Caco-2 (cell line): ENCODE measurements around the gene SERTAD2. TPM values are rescaled to one million over a fixed set of nuclear protein-coding genes. Genes with fewer than 3 reads are reported as not detected.
A peak's percentile ranks its signal among the peaks of the same experiment; 100 is the strongest.

Experiments used
- BruUV-seq: library from RNA; stranded (reverse); fragments of 400-500 nt; replicated peaks from 2 replicates; lab custom pipeline; 2021; lab: Mats Ljungman, UMichigan
- CTCF ChIA-PET: fragments of 300-600 bp; sonication (Branson Sonifier 250); formaldehyde crosslinking; loops from one replicate; lab custom pipeline; 2022; ENCODE audit warnings: antibody characterized with exemption; lab: Charles Lee
- POLR2A ChIA-PET: fragments of 300-600 bp; sonication (Branson Sonifier 250); formaldehyde crosslinking; loops from one replicate; lab custom pipeline; 2022; ENCODE audit warnings: antibody characterized with exemption; lab: Charles Lee
- DNase-seq, 2 experiments: peaks; one replicate each; pipeline versions ENCODE4 v3.0.0 to v3.0.0-alpha.2; 2020 to 2022
- H3K27me3 ChIP-seq: replicated peaks from 2 replicates; pipeline ENCODE4 v1.6.0; 2011; ENCODE audit warnings: low read length; ENCODE audit not compliant: control insufficient read depth, insufficient read depth
- H3K36me3 ChIP-seq: 2 replicates; pipeline ENCODE4 v1.5.1; 2011; ENCODE audit warnings: low read length; ENCODE audit not compliant: control insufficient read depth, insufficient read depth
- H3K4me1 ChIP-seq: fragments of 250-450 bp; sonication (Bioruptor Pico); 2 replicates; pipeline ENCODE4 v1.5.1; 2020; ENCODE audit warnings: mild to moderate bottlenecking
- H3K4me3 ChIP-seq: 2 replicates; pipeline ENCODE4 v1.5.1; 2011; ENCODE audit warnings: low read depth, mild to moderate bottlenecking, control low read depth, low read length
- H3K9me3 ChIP-seq: fragments of 250-450 bp; sonication (Bioruptor Pico); 2 replicates; pipeline ENCODE4 v1.5.1; 2020; ENCODE audit warnings: mild to moderate bottlenecking, moderate library complexity
- H3K27ac Mint-ChIP-seq: one replicate; pipeline ENCODE4 v1.8.0; 2022; ENCODE audit warnings: mixed read lengths; ENCODE audit not compliant: unreplicated experiment
- H3K27me3 Mint-ChIP-seq: one replicate; pipeline ENCODE4 v1.8.0; 2022; ENCODE audit warnings: mixed read lengths; ENCODE audit not compliant: insufficient read depth, unreplicated experiment
- H3K36me3 Mint-ChIP-seq: one replicate; pipeline ENCODE4 v1.8.0; 2022; ENCODE audit warnings: mild to moderate bottlenecking, mixed read lengths; ENCODE audit not compliant: insufficient read depth, unreplicated experiment
- H3K4me1 Mint-ChIP-seq: one replicate; pipeline ENCODE4 v1.8.0; 2022; ENCODE audit warnings: low read depth, mixed read lengths; ENCODE audit not compliant: unreplicated experiment
- H3K4me3 Mint-ChIP-seq: one replicate; pipeline ENCODE4 v1.8.0; 2022; ENCODE audit warnings: mild to moderate bottlenecking, moderate library complexity, mixed read lengths; ENCODE audit not compliant: unreplicated experiment
- H3K9me3 Mint-ChIP-seq: one replicate; pipeline ENCODE4 v1.8.0; 2022; ENCODE audit warnings: mixed read lengths; ENCODE audit not compliant: unreplicated experiment
- CTCF ChIP-seq, 2 experiments: fragments of 200-600 bp in 1 of 2; IDR thresholded peaks; 1 replicate in 1 of 2; 2 replicates in 1 of 2; pipeline versions ENCODE4 v1.5.1 to v1.8.0; 2011 to 2022; ENCODE audit warnings: antibody characterized with exemption in 1 of 2, control low read depth in 1 of 2, inconsistent platforms in 1 of 2, low read depth in 1 of 2, low read length in 1 of 2, mild to moderate bottlenecking in 1 of 2, moderate library complexity in 1 of 2; ENCODE audit not compliant: insufficient read depth in 1 of 2, severe bottlenecking in 1 of 2, unreplicated experiment in 1 of 2
- intact Hi-C: fragments of 100-400 bp; cut with micrococcal nuclease; formaldehyde crosslinking; loops from one replicate; pipeline ENCODE4 v1.10.0; 2022; ENCODE audit not compliant: unreplicated experiment
- total RNA-seq: library from RNA; stranded (reverse); gene quantifications from 2 replicates; pipeline ENCODE4 v1.2.3, GENCODE V29; 2022

The SERTAD2 gene
- total RNA-seq, 1 experiment from 2014 or later: 25.8 TPM

DNA sequence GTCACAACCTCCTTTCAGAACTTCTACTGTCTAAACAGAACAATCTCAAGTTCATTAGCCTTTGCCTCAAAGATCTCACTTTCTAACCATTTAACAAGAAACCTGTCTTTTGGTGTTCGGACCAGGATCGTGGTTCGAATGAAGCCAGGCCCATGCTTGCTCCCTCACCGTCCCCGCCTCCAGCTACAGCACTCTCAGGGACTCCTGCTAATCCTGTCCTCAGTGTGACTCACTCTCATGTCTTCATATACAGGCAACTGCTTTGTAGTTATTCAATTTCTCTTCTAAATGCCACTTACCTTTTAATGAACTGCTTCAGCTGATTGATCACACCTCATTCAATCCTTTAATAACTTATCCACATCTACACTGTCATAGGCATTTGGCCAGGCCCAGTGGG lies 15.8 kb downstream of the SERTAD2 start:
- BruUV-seq: no TSS peak
- no peak for TF ChIP-seq CTCF (IDR thresholded peaks at IDR 0.05; ENCODE audit: insufficient read depth in 1 of 2, low read depth in 1 of 2, low read length in 1 of 2, severe bottlenecking in 1 of 2, unreplicated experiment in 1 of 2)
- ChIA-PET POLR2A (no interaction called here), CTCF (no interaction called here)
- no peak for DNase-seq
- no peak overlapping the region for H3K4me3 ChIP-seq
- Mint-ChIP-seq H3K4me1 (peaks cover 19% of the 10 kb centered on the region), H3K9me3 (no peaks in the 10 kb centered on the region), H3K36me3 (peaks cover 51% of the 10 kb centered on the region), H3K27ac (peak overlapping the region; percentile 9), H3K4me3 (no peak overlapping the region), H3K27me3 (no peaks in the 10 kb centered on the region)
- no peaks in the 10 kb centered on the region for H3K27me3 ChIP-seq
- peaks cover 17% of the 10 kb centered on the region for H3K4me1 ChIP-seq
- intact Hi-C loops: no loop called here
- H3K9me3 ChIP-seq: no peaks in the 10 kb centered on the region
- H3K36me3 ChIP-seq: peaks cover 8% of the 10 kb centered on the region

- H3K36me3 Mint-ChIP-seq: peaks cover 53% of the 10 kb centered on the region
- no TSS peak for BruUV-seq
- TF ChIP-seq CTCF (IDR thresholded peaks at IDR 0.05; ENCODE audit: insufficient read depth in 1 of 2, low read depth in 1 of 2, low read length in 1 of 2, severe bottlenecking in 1 of 2, unreplicated experiment in 1 of 2): no peak
- Histone ChIP-seq H3K27me3 (no peaks in the 10 kb centered on the region), H3K36me3 (peaks cover 8% of the 10 kb centered on the region), H3K4me1 (peaks cover 15% of the 10 kb centered on the region), H3K4me3 (no peak overlapping the region), H3K9me3 (no peaks in the 10 kb centered on the region)
- no peaks in the 10 kb centered on the region for H3K9me3 Mint-ChIP-seq
- H3K4me3 Mint-ChIP-seq: no peak overlapping the region
- DNase-seq: no peak
- H3K27me3 Mint-ChIP-seq: no peaks in the 10 kb centered on the region
- POLR2A ChIA-PET: no interaction called here
- intact Hi-C loops: no loop called here
- CTCF ChIA-PET: no interaction called here
- H3K4me1 Mint-ChIP-seq: peaks cover 19% of the 10 kb centered on the region
- H3K27ac Mint-ChIP-seq: no peak overlapping the region
These were observed 16.6 kb downstream of the SERTAD2 start for GRCh38 chr2:64637000-64637635.

DNA sequence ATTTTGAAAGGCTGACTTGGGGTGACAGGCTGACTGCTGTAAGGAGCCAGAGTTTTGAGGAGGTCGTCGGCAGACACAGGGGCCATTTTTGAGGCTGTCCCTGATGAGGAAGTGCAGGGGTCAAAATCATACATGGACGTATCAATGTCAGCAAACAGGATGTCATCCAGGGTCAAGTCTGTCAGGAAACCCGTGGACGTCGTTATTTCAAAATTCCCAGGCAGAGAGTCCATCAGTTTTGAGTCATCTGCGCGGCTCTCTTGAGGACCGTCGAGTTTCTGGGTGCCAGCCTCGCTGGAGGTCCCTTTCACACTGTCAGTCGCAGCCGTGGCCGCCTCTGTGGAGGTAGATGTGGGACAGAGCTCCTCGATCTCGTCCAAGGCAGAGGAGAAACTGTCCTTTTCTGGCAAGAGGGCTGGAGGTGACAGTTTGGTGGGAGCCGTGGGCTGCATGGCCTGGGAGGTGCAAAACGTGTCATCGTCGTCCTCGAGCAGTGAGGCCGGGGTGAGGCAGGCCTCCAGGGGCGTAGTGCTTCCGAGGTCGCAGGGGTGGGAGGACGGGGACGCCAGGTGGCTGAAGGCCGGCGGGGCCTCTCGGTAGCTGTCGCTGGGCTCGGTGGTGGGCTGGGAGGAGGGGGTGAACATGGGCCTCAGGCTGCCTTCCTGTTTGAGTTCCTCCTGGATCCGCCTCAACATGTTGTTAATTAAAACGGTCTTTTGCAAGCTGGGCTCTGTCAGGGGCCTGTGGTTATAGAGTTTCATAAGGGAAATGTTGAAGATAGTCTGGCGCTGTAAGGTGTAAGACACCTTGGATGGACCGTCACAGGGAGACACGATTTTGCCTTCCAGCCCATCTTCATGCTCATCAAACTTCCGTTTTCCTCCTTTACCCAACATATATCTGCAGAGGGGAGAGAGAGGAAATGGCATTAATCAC lies 17.5 kb downstream of the SERTAD2 start:
- no peak for TF ChIP-seq CTCF (IDR thresholded peaks at IDR 0.05; ENCODE audit: insufficient read depth in 1 of 2, low read depth in 1 of 2, low read length in 1 of 2, severe bottlenecking in 1 of 2, unreplicated experiment in 1 of 2)
- no peak for DNase-seq
- no peaks in the 10 kb centered on the region for H3K9me3 ChIP-seq
- H3K27me3 ChIP-seq: no peaks in the 10 kb centered on the region
- Mint-ChIP-seq H3K4me3 (no peak overlapping the region), H3K27ac (no peak overlapping the region), H3K27me3 (no peaks in the 10 kb centered on the region), H3K4me1 (peaks cover 15% of the 10 kb centered on the region), H3K9me3 (no peaks in the 10 kb centered on the region), H3K36me3 (peaks cover 49% of the 10 kb centered on the region)
- intact Hi-C loops: no loop called here
- POLR2A ChIA-PET: no interaction called here
- H3K4me1 ChIP-seq: peaks cover 7% of the 10 kb centered on the region
- H3K4me3 ChIP-seq: no peak overlapping the region
- H3K36me3 ChIP-seq: peaks cover 7% of the 10 kb centered on the region
- no TSS peak for BruUV-seq
- CTCF ChIA-PET: no interaction called here
